Fibroblast of villous mesenchyme (primary cell): ENCODE data around the gene ADH1B. TPM values are rescaled to one million over a fixed set of nuclear protein-coding genes. Genes with fewer than 3 reads are reported as not detected.
"Not testable (repeated sequence)": the region's sequence is repeated elsewhere in the genome, so short reads cannot be mapped to it uniquely, and the experiment has no call there.

ENCODE experiments used
- DNase-seq: peaks from one replicate; pipeline ENCODE4 v3.0.0-alpha.2; 2010; ENCODE audit warnings: low read depth
- H3K4me3 ChIP-seq: 2 replicates; pipeline ENCODE4 v1.5.1; 2011; ENCODE audit warnings: low read depth, mild to moderate bottlenecking, low read length
- total RNA-seq: library from RNA; depleted of rRNA; stranded (reverse); fragments of >200 nt; gene quantifications from 2 replicates; pipeline ENCODE4 v1.2.3, GENCODE V29; 2012
- TF ChIP-seq, protein P1 (sequence below): IDR thresholded peaks from 2 replicates; pipeline ENCODE4 v1.5.1; 2012; ENCODE audit warnings: low read depth, mild to moderate bottlenecking, low read length; ENCODE audit not compliant: insufficient read depth

Gene ADH1B
- total RNA-seq, 1 donor, result 0.43 TPM

DNA sequence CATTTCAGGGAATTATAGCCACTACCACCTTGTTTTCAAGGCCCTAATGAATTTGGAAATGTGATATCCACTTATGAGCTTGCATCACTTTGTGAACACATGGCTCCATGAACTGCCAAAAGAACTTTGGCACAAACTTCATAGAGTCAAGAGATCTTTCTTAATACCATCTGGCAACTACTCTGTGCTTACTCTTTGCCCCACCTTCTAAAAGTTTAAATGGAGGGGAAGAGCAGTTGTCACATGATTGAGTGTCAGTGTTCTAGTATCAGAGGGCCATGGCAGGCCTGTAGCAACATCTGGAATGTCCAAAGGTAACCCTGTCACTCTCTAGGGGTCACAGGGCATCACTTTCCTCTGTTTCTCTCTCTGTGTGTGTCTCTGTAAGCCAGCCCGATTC is 2.6 kb upstream of the ADH1B start:
- no peak overlapping the region for H3K4me3 ChIP-seq
- TF ChIP-seq, protein P1, sequence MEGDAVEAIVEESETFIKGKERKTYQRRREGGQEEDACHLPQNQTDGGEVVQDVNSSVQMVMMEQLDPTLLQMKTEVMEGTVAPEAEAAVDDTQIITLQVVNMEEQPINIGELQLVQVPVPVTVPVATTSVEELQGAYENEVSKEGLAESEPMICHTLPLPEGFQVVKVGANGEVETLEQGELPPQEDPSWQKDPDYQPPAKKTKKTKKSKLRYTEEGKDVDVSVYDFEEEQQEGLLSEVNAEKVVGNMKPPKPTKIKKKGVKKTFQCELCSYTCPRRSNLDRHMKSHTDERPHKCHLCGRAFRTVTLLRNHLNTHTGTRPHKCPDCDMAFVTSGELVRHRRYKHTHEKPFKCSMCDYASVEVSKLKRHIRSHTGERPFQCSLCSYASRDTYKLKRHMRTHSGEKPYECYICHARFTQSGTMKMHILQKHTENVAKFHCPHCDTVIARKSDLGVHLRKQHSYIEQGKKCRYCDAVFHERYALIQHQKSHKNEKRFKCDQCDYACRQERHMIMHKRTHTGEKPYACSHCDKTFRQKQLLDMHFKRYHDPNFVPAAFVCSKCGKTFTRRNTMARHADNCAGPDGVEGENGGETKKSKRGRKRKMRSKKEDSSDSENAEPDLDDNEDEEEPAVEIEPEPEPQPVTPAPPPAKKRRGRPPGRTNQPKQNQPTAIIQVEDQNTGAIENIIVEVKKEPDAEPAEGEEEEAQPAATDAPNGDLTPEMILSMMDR, result no peak
- DNase-seq, result peak; percentile 66

DNA sequence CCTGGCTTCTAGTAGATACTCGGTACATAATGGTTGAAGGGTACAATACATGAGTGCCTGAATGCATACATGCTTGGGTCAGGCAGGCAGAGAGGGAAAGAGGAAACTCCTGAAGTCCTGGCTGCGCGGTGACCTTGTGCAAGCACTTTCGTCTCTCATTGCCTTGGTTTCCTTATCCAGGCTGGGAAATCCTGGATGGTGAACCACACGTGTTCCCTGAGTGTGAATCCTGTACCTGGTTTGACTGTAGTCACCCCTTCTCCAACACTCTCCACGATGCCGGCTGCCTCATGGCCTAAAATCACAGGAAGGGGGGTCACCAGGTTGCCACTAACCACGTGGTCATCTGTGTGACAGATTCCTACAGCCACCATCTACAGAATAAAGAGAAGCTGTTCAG is 3.4 kb downstream of the ADH1B start:
- not testable (repeated sequence) for DNase-seq, H3K4me3 ChIP-seq

DNA sequence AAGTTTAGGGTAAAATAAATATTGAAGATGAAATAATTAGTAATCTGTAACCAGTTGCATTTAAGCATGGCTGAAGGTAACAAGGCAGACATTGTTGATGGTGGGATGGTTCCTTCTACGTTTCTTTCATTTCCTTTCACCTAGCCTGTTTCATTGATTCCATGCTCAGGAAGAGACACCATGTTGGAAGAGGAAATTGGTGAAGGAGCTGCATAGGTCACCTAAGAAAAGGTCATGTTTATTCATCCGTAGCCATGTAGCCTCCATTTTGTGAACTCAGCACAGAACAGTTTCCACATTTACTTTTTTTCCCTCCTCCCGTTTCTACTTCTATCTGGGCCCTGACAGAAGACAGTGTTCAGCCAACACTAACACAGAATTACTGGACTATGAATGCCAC is 3.8 kb downstream of the ADH1B start:
- no peak for DNase-seq
- no peak overlapping the region for H3K4me3 ChIP-seq
- TF ChIP-seq, protein P1, result no peak

DNA sequence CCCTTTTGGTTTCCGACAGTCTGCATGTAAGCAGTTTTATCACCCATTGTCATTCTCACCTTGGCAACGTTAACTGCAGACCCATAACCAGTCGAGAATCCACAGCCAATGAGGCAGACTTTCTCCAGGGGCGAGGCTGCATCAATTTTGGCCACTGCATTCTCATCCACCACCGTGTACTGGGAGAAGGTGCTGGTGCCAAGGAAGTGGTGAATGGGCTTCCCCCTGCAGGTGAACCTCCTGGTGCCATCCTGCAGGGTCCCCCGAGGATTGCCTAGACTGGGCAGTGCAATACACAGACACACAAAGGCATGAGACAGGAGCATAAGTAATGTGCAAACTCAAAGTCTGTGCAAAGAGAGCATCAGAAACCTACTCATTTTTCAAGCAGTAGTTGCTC is 5.4 kb downstream of the ADH1B start:
- TF ChIP-seq, protein P1, result no peak
- DNase-seq, result no peak
- H3K4me3 ChIP-seq, result no peak overlapping the region

DNA sequence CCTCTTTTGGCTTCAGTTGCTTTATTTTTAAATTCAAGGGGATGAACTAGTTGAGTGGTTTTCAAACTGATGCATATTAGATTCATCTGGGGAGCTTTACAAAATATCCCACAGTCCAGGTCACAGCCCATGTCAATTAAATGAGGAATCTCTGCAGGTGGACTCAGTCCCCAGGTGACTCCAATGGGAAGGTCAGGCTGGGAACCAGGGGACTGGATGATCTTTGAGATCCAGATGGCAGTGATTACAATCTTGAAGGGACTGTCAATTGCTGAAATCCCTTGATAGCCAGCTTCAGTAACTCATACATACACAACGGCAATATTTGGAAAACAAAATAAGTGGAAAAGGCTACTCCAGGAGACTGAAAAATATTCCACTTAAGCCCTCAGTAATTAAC is 7.0 kb downstream of the ADH1B start:
- TF ChIP-seq, protein P1, result no peak
- no peak overlapping the region for H3K4me3 ChIP-seq
- DNase-seq, result no peak

DNA sequence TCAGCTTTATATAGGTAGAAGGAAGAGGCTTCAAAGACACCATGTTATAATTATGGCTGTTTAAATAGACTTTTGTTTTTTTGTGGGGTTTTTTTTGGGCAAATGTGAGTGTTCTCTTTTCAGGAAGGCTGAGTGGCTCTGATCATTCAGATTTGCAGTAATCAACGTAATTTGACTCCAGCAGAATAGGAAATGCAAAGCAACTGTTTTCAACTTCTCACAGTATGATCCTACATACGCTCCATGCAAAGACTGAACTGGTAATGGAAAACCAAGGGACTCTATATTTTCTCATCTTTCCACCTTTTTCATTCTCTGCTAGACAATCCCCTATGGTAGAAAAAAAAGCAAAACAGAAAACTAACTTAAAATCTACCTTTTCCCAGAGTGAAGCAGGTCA is 10.8 kb downstream of the ADH1B start:
- DNase-seq, result no peak
- TF ChIP-seq, protein P1, result no peak
- H3K4me3 ChIP-seq, result no peak overlapping the region

DNA sequence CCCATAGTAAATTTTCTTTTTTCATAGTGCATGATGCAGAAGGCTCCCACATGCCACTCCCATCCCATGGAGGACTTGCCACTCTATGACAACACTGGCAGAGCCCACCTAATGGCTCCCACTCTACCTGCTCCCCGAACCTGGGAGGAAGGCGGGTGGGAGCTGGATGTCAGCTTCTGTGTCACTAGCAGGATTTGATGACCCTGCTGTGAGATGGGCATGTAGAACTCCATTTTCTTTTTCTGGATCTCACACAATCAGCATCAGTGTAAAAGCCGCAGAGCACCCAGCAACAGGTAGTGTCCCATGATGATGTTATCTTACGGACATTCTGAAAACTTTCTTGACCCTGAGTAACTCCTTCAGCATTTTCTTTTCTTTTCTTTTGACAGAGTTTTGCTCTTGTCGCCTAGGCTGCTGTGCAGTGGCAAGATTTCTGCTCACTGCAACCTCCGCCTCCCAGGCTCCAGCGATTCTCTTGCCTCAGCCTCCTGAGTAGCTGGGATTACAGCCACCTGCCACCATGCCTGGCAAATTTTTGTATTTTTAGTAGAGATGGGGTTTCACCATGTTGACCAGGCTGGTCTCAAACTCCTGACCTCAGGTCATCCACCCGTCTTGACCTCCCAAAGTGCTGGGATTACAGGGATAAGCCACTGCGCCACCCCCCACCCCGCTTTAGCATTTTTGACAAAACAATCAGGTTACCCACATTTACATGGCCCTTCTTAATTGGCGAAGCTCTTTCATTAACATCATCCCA is 15.4 kb downstream of the ADH1B start:
- TF ChIP-seq, protein P1, result no peak
- no peak for DNase-seq
- H3K4me3 ChIP-seq, result no peak overlapping the region
